WTC11 (cell line): Measurements from ENCODE around the gene RGS13. TPM values are rescaled to one million over a fixed set of nuclear protein-coding genes. Genes with fewer than 3 reads are reported as not detected.

Experiments
- ATAC-seq: fragments of 200-7000 bp; cut with Tn5 transposase; 2 replicates; pipeline ENCODE4 v1.10.0; 2021; ENCODE audit warnings: mild to moderate bottlenecking, moderate library complexity
- CTCF ChIA-PET: fragments of 300-600 bp; sonication (Branson Sonifier 250); formaldehyde crosslinking; loops from one replicate; lab custom pipeline; 2021; ENCODE audit warnings: antibody characterized with exemption; lab: Charles Lee
- POLR2A ChIA-PET: fragments of 350-600 bp; sonication (Branson Sonifier 250); formaldehyde crosslinking; loops from one replicate; lab custom pipeline; 2021; ENCODE audit warnings: antibody characterized with exemption; lab: Charles Lee
- DNase-seq: peaks from one replicate; pipeline ENCODE4 v3.0.0; 2021; ENCODE audit warnings: low spot score
- H3K27ac Mint-ChIP-seq: 2 replicates; pipeline ENCODE4 v1.8.0; 2021; ENCODE audit warnings: mixed read lengths
- H3K27me3 Mint-ChIP-seq: 2 replicates; pipeline ENCODE4 v1.8.0; 2021; ENCODE audit warnings: low read depth, mild to moderate bottlenecking, moderate library complexity, mixed read lengths
- H3K36me3 Mint-ChIP-seq: 2 replicates; pipeline ENCODE4 v1.8.0; 2021; ENCODE audit warnings: mixed read lengths
- H3K4me1 Mint-ChIP-seq: 2 replicates; pipeline ENCODE4 v1.8.0; 2022; ENCODE audit warnings: mixed read lengths
- H3K4me3 Mint-ChIP-seq: 2 replicates; pipeline ENCODE4 v1.8.0; 2021; ENCODE audit warnings: mild to moderate bottlenecking, moderate library complexity, mixed read lengths
- H3K9me3 Mint-ChIP-seq: 2 replicates; pipeline ENCODE4 v1.8.0; 2021; ENCODE audit warnings: mixed read lengths
- ELF4 ChIP-seq: sonication (generic); formaldehyde crosslinking; IDR thresholded peaks from 2 replicates; pipeline ENCODE4 v1.8.1; 2022; ENCODE audit warnings: low read depth, mild to moderate bottlenecking, moderate library complexity, missing genetic modification reagents
- ERG ChIP-seq: fragments of 250-450 bp; sonication (Bioruptor Pico); IDR thresholded peaks from 2 replicates; pipeline ENCODE4 v1.8.0; 2021; ENCODE audit warnings: mild to moderate bottlenecking
- FOXP1 ChIP-seq: sonication (generic); formaldehyde crosslinking; IDR thresholded peaks from 2 replicates; pipeline ENCODE4 v1.8.0; 2022; ENCODE audit warnings: missing genetic modification reagents, mild to moderate bottlenecking, moderate library complexity, borderline replicate concordance
- GRHL2 ChIP-seq: fragments of 250-450 bp; sonication (Bioruptor Pico); IDR thresholded peaks from 2 replicates; pipeline ENCODE4 v1.8.0; 2022; ENCODE audit warnings: mild to moderate bottlenecking, moderate library complexity; ENCODE audit not compliant: insufficient replicate concordance, severe bottlenecking
- GTF2I ChIP-seq: fragments of 250-450 bp; sonication (Bioruptor Pico); conservative IDR thresholded peaks from 2 replicates; pipeline ENCODE4 v1.4.0; 2021; ENCODE audit warnings: mild to moderate bottlenecking
- HMGA2 ChIP-seq: fragments of 250-450 bp; sonication (Bioruptor Pico); IDR thresholded peaks from 2 replicates; pipeline ENCODE4 v1.4.0; 2021; ENCODE audit warnings: mild to moderate bottlenecking, moderate library complexity
- JAZF1 ChIP-seq: fragments of 250-450 bp; sonication (Bioruptor Pico); IDR thresholded peaks from 2 replicates; pipeline ENCODE4 v1.9.0; 2021; ENCODE audit warnings: moderate library complexity, mild to moderate bottlenecking, inconsistent platforms
- MAX ChIP-seq: sonication (generic); formaldehyde crosslinking; IDR thresholded peaks from 2 replicates; pipeline ENCODE4 v1.8.0; 2022; ENCODE audit warnings: mild to moderate bottlenecking, missing genetic modification reagents
- MYBL2 ChIP-seq: sonication (generic); formaldehyde crosslinking; IDR thresholded peaks from 2 replicates; pipeline ENCODE4 v1.8.1; 2023; ENCODE audit warnings: mild to moderate bottlenecking, moderate library complexity, missing genetic modification reagents
- NFATC4 ChIP-seq: fragments of 250-450 bp; sonication (Bioruptor Pico); IDR thresholded peaks from 2 replicates; pipeline ENCODE4 v1.9.0; 2021; ENCODE audit warnings: mild to moderate bottlenecking
- NFE2L1 ChIP-seq: sonication (generic); formaldehyde crosslinking; IDR thresholded peaks from 2 replicates; pipeline ENCODE4 v1.8.1; 2023; ENCODE audit warnings: missing genetic modification reagents
- NFYB ChIP-seq: sonication (generic); formaldehyde crosslinking; conservative IDR thresholded peaks from 2 replicates; pipeline ENCODE4 v1.8.0; 2022; ENCODE audit warnings: low read depth, missing genetic modification reagents
- NR1H2 ChIP-seq: sonication (generic); formaldehyde crosslinking; IDR thresholded peaks from 2 replicates; pipeline ENCODE4 v1.9.0; 2021; ENCODE audit warnings: mild to moderate bottlenecking, moderate library complexity, missing genetic modification reagents
- PREB ChIP-seq: sonication (generic); formaldehyde crosslinking; IDR thresholded peaks from 2 replicates; pipeline ENCODE4 v1.8.1; 2022; ENCODE audit warnings: mild to moderate bottlenecking, missing genetic modification reagents, moderate library complexity, borderline replicate concordance
- RELA ChIP-seq: sonication (generic); formaldehyde crosslinking; IDR thresholded peaks from 2 replicates; pipeline ENCODE4 v1.8.1; 2022; ENCODE audit warnings: missing genetic modification reagents, mild to moderate bottlenecking, borderline replicate concordance
- SMAD3 ChIP-seq: sonication (generic); formaldehyde crosslinking; IDR thresholded peaks from 2 replicates; pipeline ENCODE4 v1.8.0; 2022; ENCODE audit warnings: missing genetic modification reagents, mild to moderate bottlenecking, borderline replicate concordance
- SP1 ChIP-seq: sonication (generic); formaldehyde crosslinking; conservative IDR thresholded peaks from 2 replicates; pipeline ENCODE4 v1.8.1; 2022; ENCODE audit warnings: missing genetic modification reagents
- STAT6 ChIP-seq: sonication (generic); formaldehyde crosslinking; conservative IDR thresholded peaks from 2 replicates; pipeline ENCODE4 v1.8.1; 2023; ENCODE audit warnings: mild to moderate bottlenecking, low read depth, missing genetic modification reagents, moderate library complexity
- USF1 ChIP-seq: sonication (generic); formaldehyde crosslinking; IDR thresholded peaks from 2 replicates; pipeline ENCODE4 v1.8.0; 2022; ENCODE audit warnings: mild to moderate bottlenecking, missing genetic modification reagents
- USF2 ChIP-seq: sonication (generic); formaldehyde crosslinking; IDR thresholded peaks from 2 replicates; pipeline ENCODE4 v1.8.1; 2023; ENCODE audit warnings: mild to moderate bottlenecking, missing genetic modification reagents, moderate library complexity
- ZBTB43 ChIP-seq: sonication (generic); formaldehyde crosslinking; IDR thresholded peaks from 2 replicates; pipeline ENCODE4 v1.8.1; 2023; ENCODE audit warnings: mild to moderate bottlenecking, missing genetic modification reagents
- ZNF138 ChIP-seq: sonication (generic); formaldehyde crosslinking; conservative IDR thresholded peaks from 2 replicates; pipeline ENCODE4 v1.8.1; 2022; ENCODE audit warnings: mild to moderate bottlenecking, moderate library complexity, missing genetic modification reagents
- ZNF232 ChIP-seq: sonication (generic); formaldehyde crosslinking; IDR thresholded peaks from 2 replicates; pipeline ENCODE4 v1.8.0; 2022; ENCODE audit warnings: mild to moderate bottlenecking, missing genetic modification reagents
- ZNF416 ChIP-seq: fragments of 250-450 bp; sonication (Bioruptor Pico); IDR thresholded peaks from 2 replicates; pipeline ENCODE4 v1.9.0; 2021; ENCODE audit warnings: mild to moderate bottlenecking, inconsistent platforms
- ZNF423 ChIP-seq: fragments of 250-450 bp; sonication (Bioruptor Pico); IDR thresholded peaks from 2 replicates; pipeline ENCODE4 v2.1.2; 2022; ENCODE audit warnings: mild to moderate bottlenecking, moderate library complexity
- total RNA-seq: library from RNA; stranded (reverse); gene quantifications from 3 replicates; pipeline ENCODE4 v1.2.3, GENCODE V29; 2021

RGS13 gene
- total RNA-seq, 1 experiment from 2014 or later: not detected

GRCh38 chr1:192669174-192669573, 33.2 kb downstream of the RGS13 start (continued):
- TF ChIP-seq STAT6: no peak

- Mint-ChIP-seq H3K9me3 (0 out of 2 replicates have a peak, but pooled peaks cover 5% of the 10 kb centered on the region), H3K27me3 (no peaks in the 10 kb centered on the region), H3K36me3 (no peaks in the 10 kb centered on the region), H3K4me3 (no peak overlapping the region), H3K27ac (no peak overlapping the region), H3K4me1 (peaks cover 4% of the 10 kb centered on the region; the same call in 1 of the 2 replicates)
- no peak for ATAC-seq
- ChIA-PET CTCF (no interaction called here), POLR2A (no interaction called here)
- DNase-seq: no peak
- TF ChIP-seq NFE2L1 (CRISPR knock-in tag) (no peak), FOXP1 (CRISPR knock-in tag) (no peak), MAX (CRISPR knock-in tag) (no peak), NR1H2 (no peak), ZBTB43 (CRISPR knock-in tag) (no peak), USF1 (no peak), ZNF423 (no peak), ZNF416 (CRISPR knock-in tag) (no peak), ZNF138 (CRISPR knock-in tag) (no peak), RELA (CRISPR knock-in tag) (no peak), ZNF232 (CRISPR knock-in tag) (no peak), HMGA2 (CRISPR knock-in tag) (no peak)
Measured at GRCh38 chr1:192675716-192676115, 39.8 kb downstream of the RGS13 start.

GRCh38 chr1:192678099-192678498, 42.2 kb downstream of the RGS13 start:
- DNase-seq: no peak
- Mint-ChIP-seq H3K4me1 (peaks cover 4% of the 10 kb centered on the region; the same call in 1 of the 2 replicates), H3K36me3 (no peaks in the 10 kb centered on the region), H3K27me3 (no peaks in the 10 kb centered on the region), H3K27ac (no peak overlapping the region), H3K4me3 (no peak overlapping the region), H3K9me3 (no peaks in the 10 kb centered on the region)
- no peak for ATAC-seq
- ChIA-PET CTCF (no interaction called here), POLR2A (interaction anchor here (0.5 kb wide), 1 partner anchor 1542 kb away, joined by 4 read pairs; no protein-coding TSS in a partner anchor)
- no peak for TF ChIP-seq GRHL2
- no peak for TF ChIP-seq MYBL2
- TF ChIP-seq JAZF1 (CRISPR knock-in tag): no peak
- no peak for TF ChIP-seq STAT6
- no peak for TF ChIP-seq ELF4
- no peak for TF ChIP-seq ERG
- TF ChIP-seq SP1 (CRISPR knock-in tag): no peak
- TF ChIP-seq NFATC4 (CRISPR knock-in tag): no peak
- no peak for TF ChIP-seq USF2 (CRISPR knock-in tag)
- no peak for TF ChIP-seq NFYB (CRISPR knock-in tag)
- TF ChIP-seq SMAD3: no peak
- TF ChIP-seq PREB (CRISPR knock-in tag): no peak
- no peak for TF ChIP-seq GTF2I (CRISPR knock-in tag)
